GM12878 (cell line): ENCODE measurements around the gene TATDN3. TPM values are rescaled to one million over a fixed set of nuclear protein-coding genes. Genes with fewer than 3 reads are reported as not detected.

Source experiments
- ATAC-seq: fragments of 200-7000 bp; cut with Tn5 transposase; 3 replicates; pipeline ENCODE4 v1.9.1; 2020; ENCODE audit warnings: mild to moderate bottlenecking, moderate library complexity
- BruUV-seq: library from RNA; stranded (reverse); fragments of 400-500 nt; replicated peaks from 2 replicates; lab custom pipeline; 2021; lab: Mats Ljungman, UMichigan
- CTCF ChIA-PET: fragments of 300-600 bp; sonication (Branson Sonifier 250); formaldehyde crosslinking; extraction: SDS; loops from one replicate; lab custom pipeline; 2021; ENCODE audit warnings: inconsistent platforms; lab: Yijun Ruan, JAX
- POLR2A ChIA-PET: fragments of 350-600 bp; formaldehyde crosslinking; extraction: SDS; loops from one replicate; lab custom pipeline; 2021; ENCODE audit warnings: inconsistent platforms; lab: Charles Lee
- RAD21 ChIA-PET: fragments of 300-600 bp; sonication (Branson Sonifier 250); formaldehyde crosslinking; loops from one replicate; lab custom pipeline; 2023; ENCODE audit warnings: antibody characterized with exemption; ENCODE audit not compliant: unreplicated experiment; lab: Charles Lee
- SMC1A ChIA-PET: fragments of 300-600 bp; sonication (Branson Sonifier 250); formaldehyde crosslinking; loops from one replicate; lab custom pipeline; 2023; ENCODE audit not compliant: unreplicated experiment, uncharacterized antibody; lab: Charles Lee
- DNase-seq: peaks from one replicate; pipeline ENCODE4 v3.0.0-alpha.2; 2011; ENCODE audit warnings: low read depth, low spot score
- FAIRE-seq: peaks from 3 replicates; lab custom pipeline; 2011; peaks lifted over from hg19 to GRCh38; lab: Jason Lieb, UNC
- H2AFZ ChIP-seq: 2 replicates; pipeline ENCODE4 v1.6.0; 2011; ENCODE audit warnings: low read depth, low read length, control low read depth; ENCODE audit not compliant: control insufficient read depth
- H3K27ac ChIP-seq: 2 replicates; pipeline ENCODE4 v1.5.1; 2011; ENCODE audit warnings: control low read depth; ENCODE audit not compliant: control insufficient read depth, insufficient read depth
- H3K27me3 ChIP-seq, 2 experiments: replicated peaks in 1 of 2; 2 replicates each; pipeline versions ENCODE4 v1.6.0 to v1.6.1; 2011; ENCODE audit warnings: low read length in 1 of 2; ENCODE audit not compliant: control insufficient read depth in 2 of 2, insufficient read depth in 2 of 2
- H3K36me3 ChIP-seq, 2 experiments: 2 replicates each; pipeline ENCODE4 v1.5.1; 2011; ENCODE audit warnings: low read length in 1 of 2; ENCODE audit not compliant: control insufficient read depth in 2 of 2, insufficient read depth in 2 of 2
- H3K4me1 ChIP-seq: 2 replicates; pipeline ENCODE4 v1.6.1; 2011; ENCODE audit warnings: mild to moderate bottlenecking, low read length, moderate library complexity, mixed read lengths; ENCODE audit not compliant: control insufficient read depth, insufficient read depth
- H3K4me2 ChIP-seq: 2 replicates; pipeline ENCODE4 v1.6.0; 2011; ENCODE audit warnings: control low read depth; ENCODE audit not compliant: control insufficient read depth, insufficient read depth
- H3K4me3 ChIP-seq: fragments of 200-600 bp; sonication (generic); 2 replicates; pipeline ENCODE4 v1.5.1; 2016
- H3K79me2 ChIP-seq: 2 replicates; pipeline ENCODE4 v1.6.0; 2011; ENCODE audit warnings: low read length; ENCODE audit not compliant: control insufficient read depth, insufficient read depth
- H3K9ac ChIP-seq: 2 replicates; pipeline ENCODE4 v1.8.0; 2011; ENCODE audit warnings: low read length, control low read depth, mixed read lengths; ENCODE audit not compliant: control insufficient read depth, insufficient read depth
- H3K9me3 ChIP-seq: replicated peaks from 3 replicates; pipeline ENCODE4 v1.5.1; 2011; ENCODE audit warnings: mild to moderate bottlenecking, low read length; ENCODE audit not compliant: control insufficient read depth, insufficient read depth
- H4K20me1 ChIP-seq: 2 replicates; pipeline ENCODE4 v1.6.0; 2011; ENCODE audit not compliant: control insufficient read depth, insufficient read depth
- ASH2L ChIP-seq: fragments of 300-600, 200-600 bp; sonication (generic); IDR thresholded peaks from 2 replicates; pipeline ENCODE4 v1.6.1; 2017; ENCODE audit warnings: low read depth, mild to moderate bottlenecking, borderline replicate concordance
- ESRRA ChIP-seq: IDR thresholded peaks from 2 replicates; pipeline ENCODE4 v1.6.1; 2012; ENCODE audit warnings: mild to moderate bottlenecking, low read length, improper control_type of control experiment
- HCFC1 ChIP-seq: fragments of 150-350 bp; IDR thresholded peaks from 2 replicates; pipeline ENCODE4 v1.6.1; 2014; ENCODE audit warnings: low read length
- LARP7 ChIP-seq: fragments of 450-650 bp; IDR thresholded peaks from 2 replicates; pipeline ENCODE4 v1.6.1; 2017; ENCODE audit warnings: mild to moderate bottlenecking
- PAX8 ChIP-seq: fragments of 450-650 bp; IDR thresholded peaks from 2 replicates; pipeline ENCODE4 v1.6.1; 2017; ENCODE audit warnings: mild to moderate bottlenecking, moderate library complexity
- WGBS: methylation state at CpG from one replicate; pipeline ENCODE4 v1.1.6; 2016; ENCODE audit warnings: low lambda C conversion rate; ENCODE audit not compliant: insufficient replicate concordance, insufficient coverage; ENCODE audit errors: missing lambda C conversion rate; 5-methylcytosine and 5-hydroxymethylcytosine counted together
- in situ Hi-C: fragments of 300-500 bp; cut with MboI; formaldehyde crosslinking; loops from 9 replicates; pipeline ENCODE4 v1.14.3; 2018; ENCODE audit warnings: mixed read lengths
- intact Hi-C: fragments of 100-400 bp; cut with micrococcal nuclease; formaldehyde crosslinking; loops from one replicate; pipeline ENCODE4 v1.14.2; 2022; ENCODE audit not compliant: unreplicated experiment
- polyA plus RNA-seq, 11 experiments: library from polyadenylated mRNA; depleted of rRNA in 4 of 11; unstranded in 6 of 11; stranded (reverse) in 5 of 11; fragments of >200 nt; fragmentation: Nextera tagmentation in 4 of 11; fragmentation: Illumina TruSeq in 1 of 11; extraction: Ambion mirVana in 4 of 11; extraction: Trizol in 1 of 11; gene quantifications; 1 replicate in 1 of 11; 2 replicates in 10 of 11; pipeline versions ENCODE4 v1.2.1 to v1.2.3, GENCODE V29; 2011 to 2016; ENCODE audit warnings: inconsistent platforms in 2 of 11, missing spikeins in 2 of 11, low read depth in 1 of 11
- total RNA-seq, 4 experiments: library from RNA; depleted of rRNA in 3 of 4; stranded (reverse); fragments of >200 nt in 3 of 4; fragmentation: Illumina TruSeq in 1 of 4; extraction: Trizol in 1 of 4; gene quantifications; 2 replicates each; pipeline versions ENCODE4 v1.2.1 to v1.2.3, GENCODE V29; 2013 to 2021
- TF ChIP-seq, protein P1 (sequence below): fragments of 450-650 bp; IDR thresholded peaks from 2 replicates; pipeline ENCODE4 v1.6.1; 2017; ENCODE audit warnings: mild to moderate bottlenecking, moderate library complexity

TATDN3 gene
- total and polyA plus RNA-seq, 10 of the 15 experiments (the other 5 are each of a cell fraction or from before 2014, with no cell fraction given): 15.5 to 40.0 (median 22.7) TPM

DNA sequence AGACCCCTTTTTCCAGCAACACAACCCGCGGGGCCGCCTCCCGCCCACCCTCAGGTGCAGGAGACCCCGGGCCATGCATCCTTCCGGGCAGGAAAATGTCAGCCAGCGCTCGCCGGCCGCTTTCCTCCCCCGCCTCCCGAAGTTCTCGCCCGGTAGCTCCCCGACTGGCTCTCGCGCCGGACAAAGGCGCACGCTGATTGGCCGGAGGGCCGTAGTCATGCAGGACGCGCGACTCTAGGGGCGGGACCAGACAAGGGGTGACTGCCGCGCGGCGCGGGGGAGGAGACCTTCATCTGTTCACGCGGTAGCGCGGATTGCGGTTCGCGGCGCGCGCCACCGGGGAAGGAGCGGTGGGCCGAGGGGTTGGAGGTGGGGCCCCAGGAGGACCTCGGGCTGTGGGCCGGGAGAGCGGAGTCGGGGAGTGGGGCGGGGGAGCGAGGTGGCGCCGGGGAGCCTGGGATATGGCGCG, 66.3 kb downstream of the TATDN3 start, which contains the start of gene FLVCR1 (continued):
- TF ChIP-seq ASH2L (0 out of 2 replicates have a peak, but pooled peaks have one; percentile 43), ESRRA (no peak)

DNA sequence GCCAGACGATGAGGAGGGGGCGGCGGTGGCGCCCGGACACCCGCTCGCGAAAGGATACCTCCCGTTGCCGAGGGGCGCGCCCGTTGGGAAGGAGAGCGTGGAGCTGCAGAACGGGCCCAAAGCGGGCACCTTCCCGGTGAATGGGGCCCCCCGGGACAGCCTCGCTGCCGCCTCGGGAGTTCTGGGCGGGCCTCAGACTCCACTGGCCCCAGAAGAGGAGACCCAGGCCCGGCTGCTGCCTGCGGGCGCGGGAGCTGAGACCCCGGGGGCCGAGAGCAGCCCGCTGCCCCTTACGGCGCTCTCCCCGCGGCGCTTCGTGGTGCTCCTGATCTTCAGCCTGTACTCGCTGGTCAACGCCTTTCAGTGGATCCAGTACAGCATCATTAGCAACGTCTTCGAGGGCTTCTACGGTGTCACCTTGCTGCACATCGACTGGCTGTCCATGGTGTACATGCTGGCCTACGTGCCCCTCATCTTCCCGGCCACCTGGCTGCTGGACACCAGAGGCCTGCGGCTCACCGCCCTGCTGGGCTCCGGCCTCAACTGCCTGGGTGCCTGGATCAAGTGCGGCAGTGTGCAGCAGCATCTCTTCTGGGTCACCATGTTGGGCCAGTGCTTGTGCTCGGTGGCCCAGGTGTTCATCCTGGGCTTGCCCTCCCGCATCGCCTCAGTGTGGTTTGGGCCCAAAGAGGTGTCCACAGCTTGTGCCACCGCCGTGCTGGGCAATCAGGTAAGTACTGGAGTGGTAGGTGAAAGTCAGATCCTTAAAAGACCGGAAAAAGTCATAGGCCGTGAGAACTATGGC, 67.0 kb downstream of the TATDN3 start:
- BruUV-seq: TSS peak; percentile 62
- Histone ChIP-seq H3K4me1 (peaks cover 6% of the 10 kb centered on the region), H2AFZ (peak overlapping the region; percentile 66), H3K27me3 (no peaks in the 10 kb centered on the region), H3K79me2 (peaks cover 64% of the 10 kb centered on the region), H3K9me3 (no peaks in the 10 kb centered on the region; the same call in 2 of the 3 replicates), H3K9ac (peak overlapping the region; percentile 73), H3K4me2 (peak overlapping the region; percentile 87), H3K4me3 (peak overlapping the region; percentile 98), H4K20me1 (no peaks in the 10 kb centered on the region), H3K36me3 (no peaks in the 10 kb centered on the region)
- FAIRE-seq (no peak), ATAC-seq (peak; percentile 51)
- CTCF ChIA-PET: interaction anchor here (0.6 to 1.3 kb wide), 5 partner anchors 25 to 212 kb away, joined by 3 to 5 read pairs (median 3); no protein-coding TSS in a partner anchor
- RAD21 ChIA-PET: interaction anchor here (1.0 to 2.8 kb wide), 14 partner anchors 14 to 444 kb away, joined by 3 to 18 read pairs (median 4); partner anchors contain the start of gene PACC1
- SMC1A ChIA-PET: interaction anchor here (1.0 to 2.2 kb wide), 11 partner anchors 10 to 212 kb away, joined by 3 to 10 read pairs (median 4); no protein-coding TSS in a partner anchor
- in situ Hi-C loops: no loop called here
- POLR2A ChIA-PET: interaction anchor here (0.5 to 2.7 kb wide), 19 partner anchors 10 to 350 kb away, joined by 3 to 31 read pairs (median 5); partner anchors contain the start of gene SPATA45
- 3% methylated on average over 53 of the region's 54 CpGs for WGBS
- no peak for TF ChIP-seq PAX8
- no peak for TF ChIP-seq HCFC1
- peak; percentile 32; the same call in 1 of the 2 replicates for TF ChIP-seq LARP7
- TF ChIP-seq, protein P1, sequence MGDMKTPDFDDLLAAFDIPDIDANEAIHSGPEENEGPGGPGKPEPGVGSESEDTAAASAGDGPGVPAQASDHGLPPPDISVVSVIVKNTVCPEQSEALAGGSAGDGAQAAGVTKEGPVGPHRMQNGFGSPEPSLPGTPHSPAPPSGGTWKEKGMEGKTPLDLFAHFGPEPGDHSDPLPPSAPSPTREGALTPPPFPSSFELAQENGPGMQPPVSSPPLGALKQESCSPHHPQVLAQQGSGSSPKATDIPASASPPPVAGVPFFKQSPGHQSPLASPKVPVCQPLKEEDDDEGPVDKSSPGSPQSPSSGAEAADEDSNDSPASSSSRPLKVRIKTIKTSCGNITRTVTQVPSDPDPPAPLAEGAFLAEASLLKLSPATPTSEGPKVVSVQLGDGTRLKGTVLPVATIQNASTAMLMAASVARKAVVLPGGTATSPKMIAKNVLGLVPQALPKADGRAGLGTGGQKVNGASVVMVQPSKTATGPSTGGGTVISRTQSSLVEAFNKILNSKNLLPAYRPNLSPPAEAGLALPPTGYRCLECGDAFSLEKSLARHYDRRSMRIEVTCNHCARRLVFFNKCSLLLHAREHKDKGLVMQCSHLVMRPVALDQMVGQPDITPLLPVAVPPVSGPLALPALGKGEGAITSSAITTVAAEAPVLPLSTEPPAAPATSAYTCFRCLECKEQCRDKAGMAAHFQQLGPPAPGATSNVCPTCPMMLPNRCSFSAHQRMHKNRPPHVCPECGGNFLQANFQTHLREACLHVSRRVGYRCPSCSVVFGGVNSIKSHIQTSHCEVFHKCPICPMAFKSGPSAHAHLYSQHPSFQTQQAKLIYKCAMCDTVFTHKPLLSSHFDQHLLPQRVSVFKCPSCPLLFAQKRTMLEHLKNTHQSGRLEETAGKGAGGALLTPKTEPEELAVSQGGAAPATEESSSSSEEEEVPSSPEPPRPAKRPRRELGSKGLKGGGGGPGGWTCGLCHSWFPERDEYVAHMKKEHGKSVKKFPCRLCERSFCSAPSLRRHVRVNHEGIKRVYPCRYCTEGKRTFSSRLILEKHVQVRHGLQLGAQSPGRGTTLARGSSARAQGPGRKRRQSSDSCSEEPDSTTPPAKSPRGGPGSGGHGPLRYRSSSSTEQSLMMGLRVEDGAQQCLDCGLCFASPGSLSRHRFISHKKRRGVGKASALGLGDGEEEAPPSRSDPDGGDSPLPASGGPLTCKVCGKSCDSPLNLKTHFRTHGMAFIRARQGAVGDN: 0 out of 2 replicates have a peak, but pooled peaks have one; percentile 23
- TF ChIP-seq, all 136 proteins: peak for 2
- intact Hi-C loops: loop anchor here (2.0 to 5.0 kb wide), 2 partner anchors 41 to 64 kb away; no protein-coding TSS in a partner anchor
- H3K27ac ChIP-seq: peak overlapping the region; percentile 79
- no peak for DNase-seq
